Measurements from ENCODE around the gene SLC13A3. TPM values are rescaled to one million over a fixed set of nuclear protein-coding genes. Genes with fewer than 3 reads are reported as not detected.

SLC13A3 gene
- total RNA-seq, 1 donor from 2014 or later = 1.7 TPM

DNA sequence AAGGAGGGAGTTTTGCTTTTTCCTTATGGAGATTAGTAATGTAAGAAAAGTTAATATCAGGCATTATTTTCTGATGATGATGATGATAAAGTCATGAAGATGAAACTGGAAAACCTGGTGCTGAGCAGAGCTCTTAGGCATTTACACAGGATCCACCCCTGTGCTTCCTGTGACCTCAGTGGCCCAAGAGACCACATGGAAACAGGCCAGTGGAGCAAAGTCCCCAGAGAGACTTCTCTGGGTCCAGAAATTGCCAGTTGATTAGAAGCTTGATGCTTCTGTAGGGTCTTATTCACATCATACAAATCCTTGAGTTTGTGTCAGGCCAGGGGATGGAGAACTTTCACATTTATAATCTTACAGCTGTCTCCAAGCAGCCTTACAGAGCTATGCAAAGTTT, 46.1 kb downstream of the SLC13A3 start:
- no peak for DNase-seq

DNA sequence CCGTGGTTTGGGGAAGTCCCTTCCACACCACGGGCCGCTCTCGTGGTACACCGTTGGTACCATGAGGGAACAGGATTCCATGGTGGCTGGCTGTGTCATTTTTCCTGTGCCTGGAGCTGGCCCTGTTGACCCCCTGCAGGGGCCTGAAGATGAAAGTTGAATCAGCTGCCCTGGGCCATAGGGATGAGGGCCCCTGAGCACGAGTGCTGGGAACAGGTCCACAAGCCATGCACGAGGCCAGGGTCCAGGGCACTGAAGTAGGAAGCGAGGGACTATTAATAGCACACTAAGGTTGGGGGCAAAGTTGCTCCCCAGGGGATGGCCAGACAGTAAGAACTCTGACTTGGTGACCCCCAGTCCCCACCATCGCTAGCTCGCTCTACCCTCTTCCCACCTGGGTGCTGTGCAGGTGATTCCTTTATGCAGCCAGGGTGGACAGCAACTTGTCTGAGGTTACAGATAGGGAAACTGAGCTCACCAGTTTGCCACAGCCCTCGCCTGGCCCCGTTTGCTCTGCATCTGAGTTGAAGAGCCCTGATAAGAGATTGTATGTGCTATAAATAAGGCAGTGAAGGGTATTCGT, 46.6 kb downstream of the SLC13A3 start:
- DNase-seq = no peak

GRCh38 chr20:46602429-46602828, 48.8 kb downstream of the SLC13A3 start:
- no peak for DNase-seq

GRCh38 chr20:46601603-46602122, 49.6 kb downstream of the SLC13A3 start:
- DNase-seq = no peak

- DNase-seq = no peak
These were observed 50.9 kb downstream of the SLC13A3 start for GRCh38 chr20:46600286-46600752.

DNA sequence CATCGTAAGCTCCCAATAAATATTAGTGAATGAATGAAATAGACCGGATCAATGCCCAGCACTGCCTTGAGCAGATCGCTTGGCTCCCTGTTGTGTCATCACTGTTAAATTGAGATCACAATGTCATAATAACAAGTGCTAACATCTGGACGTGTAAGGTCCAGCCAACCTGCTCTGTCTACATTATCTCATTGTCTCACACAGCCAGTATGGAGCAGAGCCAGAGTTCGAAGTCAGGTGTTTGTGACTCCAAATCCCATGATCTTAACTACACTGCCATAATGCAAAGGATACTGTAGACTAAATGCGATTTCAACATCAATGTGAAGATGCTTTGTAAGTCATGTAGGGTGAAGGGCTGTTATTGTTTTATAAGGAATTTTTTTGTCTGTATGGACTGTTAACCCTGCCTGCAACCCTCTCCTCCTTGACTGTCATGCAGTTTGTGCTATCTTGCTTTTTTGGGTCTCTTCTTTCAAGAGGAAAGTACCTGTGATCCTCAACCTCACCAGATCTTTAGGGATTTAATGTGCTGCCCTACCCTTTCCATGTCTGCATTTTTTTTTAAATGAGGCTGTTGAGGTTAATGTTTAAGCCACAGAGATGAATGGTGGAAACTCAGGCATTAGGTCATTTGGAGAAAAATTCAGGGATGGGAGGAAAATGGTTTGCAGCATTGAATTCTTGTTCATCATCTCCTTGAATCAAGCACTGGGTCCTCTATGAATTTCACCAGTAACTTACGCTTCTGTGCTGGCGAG, 51.9 kb downstream of the SLC13A3 start:
- peak; percentile 7 for DNase-seq

- DNase-seq = no peak
These were observed 55.3 kb downstream of the SLC13A3 start for GRCh38 chr20:46595933-46596332.

DNA sequence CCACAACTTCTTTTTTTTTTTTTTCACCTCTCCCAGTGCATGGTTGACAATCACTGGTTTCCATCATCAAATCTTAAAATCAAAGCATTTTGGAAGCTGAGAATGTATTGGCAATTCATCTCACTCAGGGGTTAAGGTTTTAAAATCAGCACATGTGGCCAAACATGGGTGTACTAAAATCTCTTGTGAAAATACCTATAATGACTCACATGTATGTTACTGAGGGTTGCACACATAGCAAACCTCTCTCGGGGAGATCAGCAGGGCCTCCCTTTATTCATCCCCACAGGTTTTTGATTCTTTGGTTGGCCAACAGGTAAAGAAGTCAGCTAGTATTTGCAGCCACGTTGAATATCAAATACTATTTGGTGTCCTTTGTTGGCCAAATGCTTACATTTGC, 56.5 kb downstream of the SLC13A3 start:
- DNase-seq = no peak

- DNase-seq = no peak
These were observed 58.5 kb downstream of the SLC13A3 start for GRCh38 chr20:46592580-46593362.

DNA sequence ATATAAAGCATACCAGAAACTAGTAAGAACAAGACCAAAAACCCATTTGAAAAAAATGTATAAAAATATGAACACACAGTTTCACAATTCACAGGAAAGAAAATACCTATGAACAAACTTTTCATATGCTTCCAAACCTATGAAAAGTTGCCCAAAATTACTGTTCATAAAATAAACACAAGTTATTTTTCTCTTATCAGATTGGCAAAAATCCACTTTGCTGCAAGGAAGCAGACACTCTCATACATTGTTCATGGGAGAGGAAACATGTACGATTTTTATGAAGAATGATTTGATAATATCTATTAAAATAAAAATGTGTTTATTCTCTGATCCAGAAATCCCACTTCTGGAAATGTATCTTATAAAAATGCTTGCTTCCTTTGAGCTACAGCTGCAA, 60.8 kb downstream of the SLC13A3 start:
- no peak for DNase-seq

DNA sequence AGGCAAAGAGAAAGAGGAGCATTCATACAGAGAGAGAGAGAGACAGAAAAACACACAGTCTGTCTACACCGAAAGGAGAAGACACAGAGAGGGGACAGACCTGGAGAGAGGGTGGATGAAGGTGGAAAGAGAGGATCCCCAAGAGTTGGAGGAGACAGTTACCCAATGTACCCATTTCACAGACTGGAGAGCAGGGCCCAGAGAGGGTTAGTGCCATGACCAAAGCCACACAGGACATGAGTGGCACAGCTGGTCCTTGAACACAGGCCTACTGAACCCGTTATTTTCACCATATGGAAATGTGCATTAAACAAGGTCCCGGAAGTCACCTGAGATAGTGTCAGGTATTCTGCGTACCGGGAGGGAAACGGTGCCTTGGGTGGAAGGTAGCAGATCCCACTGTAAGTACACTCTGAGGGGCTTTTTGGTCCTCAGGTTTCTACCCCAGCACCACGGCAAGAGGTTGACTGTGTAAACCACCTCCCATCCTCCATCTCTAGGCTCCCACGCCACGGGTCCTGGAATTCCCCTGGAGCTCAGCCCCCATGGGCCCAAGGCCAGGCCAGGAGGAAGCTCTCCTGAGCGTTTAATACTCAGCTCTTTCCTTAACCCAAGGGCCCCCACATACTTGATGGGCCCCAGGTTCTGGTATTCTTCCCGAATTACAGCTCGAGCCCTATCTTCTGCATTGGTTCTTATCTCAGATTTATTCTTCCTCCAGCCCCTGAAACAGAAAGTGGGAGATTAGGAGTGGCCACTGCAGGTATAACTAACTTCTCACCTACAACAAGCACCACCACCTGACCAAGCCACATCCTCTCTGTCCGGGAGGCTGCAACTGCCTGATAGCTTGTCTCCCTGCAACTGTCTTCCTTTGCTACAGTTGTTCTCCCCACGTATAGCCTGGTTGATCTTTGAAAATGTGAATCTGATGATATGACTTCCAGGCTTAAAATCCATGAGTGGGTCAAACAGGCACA, 62.4 kb downstream of the SLC13A3 start:
- no peak for DNase-seq

GRCh38 chr20:46587986-46588385, 63.3 kb downstream of the SLC13A3 start:
- DNase-seq = no peak

DNA sequence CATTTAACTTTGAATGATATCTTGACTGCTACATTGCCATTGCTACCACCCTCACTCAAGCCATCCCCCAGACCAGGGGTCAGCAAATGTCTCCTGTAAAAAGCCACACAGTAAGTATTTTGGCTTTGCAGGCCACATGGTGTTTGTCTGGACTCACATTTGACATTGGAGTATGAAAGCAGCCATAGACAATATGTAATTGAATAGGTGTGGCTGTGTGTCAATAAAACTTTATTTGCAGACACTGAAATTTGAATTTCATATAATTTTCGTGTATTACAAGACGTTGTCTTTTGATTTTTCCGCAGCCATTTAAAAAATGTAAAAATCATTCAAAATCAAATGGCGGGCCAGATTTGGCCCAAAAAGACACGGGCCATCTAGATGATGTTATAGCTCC, 64.5 kb downstream of the SLC13A3 start:
- no peak for DNase-seq

DNA sequence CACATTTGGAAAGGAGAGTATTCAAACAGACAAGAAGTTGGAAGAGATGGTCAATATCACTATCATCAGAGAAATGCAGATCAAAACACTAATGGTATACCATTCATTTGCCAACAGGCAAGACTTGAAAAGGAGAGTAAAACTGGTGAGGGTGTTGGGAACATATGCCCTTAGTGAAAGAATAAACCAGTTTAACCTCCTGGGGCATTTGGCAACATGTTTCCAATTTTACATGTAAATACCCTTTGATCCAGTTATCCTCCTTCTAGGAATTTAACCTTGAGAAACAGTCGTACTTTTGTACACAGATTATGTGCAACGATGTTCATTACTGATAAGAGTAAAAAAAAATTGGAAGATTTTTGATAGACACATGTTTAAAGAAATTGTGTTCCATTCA, 66.8 kb downstream of the SLC13A3 start:
- DNase-seq = no peak

- no peak for DNase-seq
These were observed 67.6 kb downstream of the SLC13A3 start for GRCh38 chr20:46583411-46584214.

DNA sequence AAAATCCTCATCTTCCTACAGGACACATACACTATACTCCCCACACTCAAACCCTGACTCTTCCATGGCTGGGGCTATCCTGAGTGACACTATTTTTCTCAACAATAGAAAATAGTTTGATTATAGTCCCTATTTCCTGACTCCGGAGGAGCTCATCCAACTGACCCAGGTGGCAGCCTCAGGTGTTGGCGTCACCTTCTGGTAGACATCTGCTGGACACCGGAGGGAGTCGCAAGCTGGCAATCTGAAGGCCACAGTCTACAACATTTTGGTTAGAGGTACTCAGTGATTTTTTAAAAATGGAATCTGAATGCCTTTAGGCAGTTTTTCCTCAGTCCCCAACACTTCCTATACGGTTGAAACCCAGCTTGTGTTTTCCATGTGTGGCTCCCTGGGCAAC, 68.6 kb downstream of the SLC13A3 start:
- DNase-seq = no peak

DNA sequence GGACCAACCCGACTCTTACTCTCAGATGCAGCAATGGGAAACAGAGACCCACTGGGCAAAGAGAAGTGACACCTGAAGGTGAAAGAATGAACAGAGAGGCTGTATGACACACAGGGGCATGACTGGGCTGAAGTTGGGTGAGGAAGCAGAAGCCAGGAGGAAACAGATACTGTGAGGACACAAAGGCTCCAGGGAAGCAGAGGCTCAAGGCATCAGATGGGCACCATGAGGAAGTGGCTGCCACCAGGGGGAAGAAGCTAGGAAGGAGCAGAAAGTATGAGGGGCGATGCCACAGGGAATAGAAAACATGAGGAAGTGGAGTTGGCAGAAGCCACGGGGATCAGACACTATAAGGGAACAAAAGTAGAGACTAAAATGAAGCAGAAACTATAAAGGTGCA, 69.9 kb downstream of the SLC13A3 start:
- no peak for DNase-seq

DNA sequence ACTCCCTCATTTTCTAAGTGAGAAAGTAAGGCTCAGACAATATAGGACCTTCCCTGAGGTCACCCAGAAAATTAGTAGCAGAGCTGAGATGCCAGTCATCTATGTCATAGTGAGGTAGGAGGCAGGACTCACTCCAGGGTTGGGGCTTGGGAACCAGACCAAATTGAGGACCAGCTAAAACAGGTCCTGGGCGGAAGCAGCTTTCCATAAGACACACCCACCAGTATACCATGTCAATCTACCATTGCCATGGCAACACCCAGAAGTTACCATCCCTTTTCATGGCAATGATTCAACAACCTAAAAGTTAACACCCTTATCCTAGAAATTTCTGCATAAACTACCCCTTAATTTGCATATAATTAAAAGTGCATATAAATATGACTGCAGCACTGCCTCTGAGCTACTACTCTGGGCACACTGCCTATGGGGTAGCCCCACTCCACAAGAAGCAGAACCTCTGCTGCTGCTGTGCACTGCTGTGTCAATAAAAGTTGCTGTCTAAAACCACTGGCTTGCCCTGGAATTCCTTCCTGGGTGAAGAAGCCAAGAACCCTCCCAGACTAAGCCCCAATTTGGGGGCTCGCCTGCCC, 70.5 kb downstream of the SLC13A3 start:
- no peak for DNase-seq

DNA sequence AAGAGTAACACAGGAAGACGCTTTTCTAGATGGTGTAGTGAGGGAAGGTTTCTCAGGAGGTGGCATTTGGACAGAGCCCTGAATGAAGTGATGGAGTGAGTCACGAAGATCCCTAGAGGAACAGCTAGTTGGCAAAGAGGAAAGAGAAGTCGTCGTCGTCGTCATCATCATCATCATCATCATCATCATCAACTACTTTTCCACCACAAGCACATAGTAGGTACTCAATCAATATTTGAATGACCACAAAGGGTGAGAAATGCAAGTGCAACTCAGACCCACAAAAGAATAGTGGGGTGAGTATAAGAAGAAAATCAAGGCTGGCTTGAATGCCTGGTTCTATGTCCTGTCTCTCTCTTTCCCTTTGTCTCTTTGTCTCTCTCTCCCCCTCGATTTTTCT, 72.5 kb downstream of the SLC13A3 start:
- DNase-seq = no peak

DNA sequence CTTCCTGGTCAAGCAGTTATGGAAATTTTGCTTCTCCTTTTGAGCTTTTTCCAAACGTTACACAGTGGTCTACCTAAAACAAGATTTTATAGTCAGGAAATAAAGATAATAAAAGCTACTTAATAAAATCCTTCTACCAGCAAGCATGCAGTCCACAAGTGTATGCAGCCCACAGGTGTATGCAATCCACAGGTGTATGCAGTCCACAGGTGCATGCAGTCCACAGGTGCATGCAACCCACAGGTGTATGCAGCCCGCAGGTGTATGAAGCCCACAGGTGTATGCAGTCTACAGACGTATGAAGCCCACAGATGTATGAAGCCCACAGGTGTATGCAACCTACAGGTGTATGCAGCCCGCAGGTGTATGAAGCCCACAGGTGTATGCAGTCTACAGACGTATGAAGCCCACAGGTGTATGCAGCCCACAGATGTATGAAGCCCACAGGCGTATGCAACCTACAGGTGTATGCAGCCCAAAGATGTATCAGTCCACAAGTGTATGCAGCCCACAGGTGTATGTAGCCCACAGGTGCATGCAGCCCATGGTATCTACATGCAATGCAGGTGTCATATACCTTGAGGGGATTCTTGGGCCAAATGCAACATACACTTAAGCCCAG, 74.4 kb downstream of the SLC13A3 start:
- DNase-seq = no peak

Data from tongue (tissue), 2 donors.